GM19324 (cell line): ENCODE measurements around the gene MEAK7.

Source experiments
- ATAC-seq: cut with Tn5 transposase; IDR thresholded peaks from one replicate; pipeline ENCODE4 v1.9.1; 2021; ENCODE audit warnings: mild to moderate bottlenecking, moderate library complexity; ENCODE audit not compliant: unreplicated experiment, low FRiP score

MEAK7 gene

GRCh38 chr16:84497418-84498222 is 6.8 kb downstream of the MEAK7 start:
- no peak for ATAC-seq

- no peak for ATAC-seq
These were observed 7.5 kb downstream of the MEAK7 start for GRCh38 chr16:84496991-84497390.

- no peak for ATAC-seq
These were observed 9.0 kb downstream of the MEAK7 start for GRCh38 chr16:84495506-84495905.

- no peak for ATAC-seq
These were observed 15.3 kb downstream of the MEAK7 start for GRCh38 chr16:84489131-84489530.

- no peak for ATAC-seq
These were observed 17.1 kb downstream of the MEAK7 start for GRCh38 chr16:84487358-84487757.

GRCh38 chr16:84486551-84487235 is 17.8 kb downstream of the MEAK7 start:
- no peak for ATAC-seq

GRCh38 chr16:84486126-84486525 is 18.3 kb downstream of the MEAK7 start:
- no peak for ATAC-seq

GRCh38 chr16:84485255-84486010 is 19.0 kb downstream of the MEAK7 start:
- ATAC-seq: no peak

- no peak for ATAC-seq
These were observed 19.7 kb downstream of the MEAK7 start for GRCh38 chr16:84484579-84485254.

GRCh38 chr16:84483882-84484565 is 20.4 kb downstream of the MEAK7 start:
- ATAC-seq: no peak

- no peak for ATAC-seq
These were observed 21.2 kb downstream of the MEAK7 start for GRCh38 chr16:84482951-84483881.

GRCh38 chr16:84482001-84482891 is 22.2 kb downstream of the MEAK7 start:
- ATAC-seq: no peak

GRCh38 chr16:84481051-84481735 is 23.3 kb downstream of the MEAK7 start:
- ATAC-seq: no peak

GRCh38 chr16:84479716-84480450 is 24.6 kb downstream of the MEAK7 start:
- ATAC-seq: no peak

GRCh38 chr16:84478172-84478947 is 26.1 kb downstream of the MEAK7 start:
- ATAC-seq: no peak

- no peak for ATAC-seq
These were observed 26.8 kb downstream of the MEAK7 start for GRCh38 chr16:84477661-84478060.
